Measurements from ENCODE around the gene RUBCNL.

DNA sequence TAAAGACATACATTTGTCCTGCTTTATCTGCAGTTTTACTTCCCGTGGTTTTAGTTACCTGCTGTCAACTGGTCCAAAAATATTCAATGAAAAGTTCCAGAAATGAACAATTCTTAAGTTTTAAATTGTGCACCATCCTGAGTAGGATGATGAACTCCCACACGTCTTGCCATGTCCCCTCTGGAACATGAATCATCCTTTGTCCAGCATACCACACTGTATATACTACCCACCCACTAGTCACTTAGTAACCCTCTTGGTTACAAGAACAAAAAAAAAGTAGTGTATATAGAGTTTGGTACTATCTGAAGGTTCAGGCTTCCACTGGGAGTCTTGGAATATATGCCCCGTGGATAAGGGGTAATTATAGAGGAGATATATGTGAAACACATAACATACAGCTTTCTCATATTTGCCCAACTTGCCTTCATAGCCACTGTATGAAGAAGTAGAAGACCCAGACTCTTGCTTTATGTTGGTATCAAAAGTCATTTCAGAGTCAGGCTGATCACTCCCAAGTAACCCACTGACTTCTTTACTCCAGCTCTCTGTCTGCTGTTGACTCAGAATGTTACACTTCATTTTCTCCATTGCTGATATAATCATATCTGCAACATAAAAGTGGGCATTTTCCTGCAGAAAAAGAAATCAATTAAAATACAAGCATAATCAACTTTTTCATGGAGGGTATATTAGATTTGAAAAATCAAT, 19.3 kb downstream of the RUBCNL start:
- TF ChIP-seq, protein P1, sequence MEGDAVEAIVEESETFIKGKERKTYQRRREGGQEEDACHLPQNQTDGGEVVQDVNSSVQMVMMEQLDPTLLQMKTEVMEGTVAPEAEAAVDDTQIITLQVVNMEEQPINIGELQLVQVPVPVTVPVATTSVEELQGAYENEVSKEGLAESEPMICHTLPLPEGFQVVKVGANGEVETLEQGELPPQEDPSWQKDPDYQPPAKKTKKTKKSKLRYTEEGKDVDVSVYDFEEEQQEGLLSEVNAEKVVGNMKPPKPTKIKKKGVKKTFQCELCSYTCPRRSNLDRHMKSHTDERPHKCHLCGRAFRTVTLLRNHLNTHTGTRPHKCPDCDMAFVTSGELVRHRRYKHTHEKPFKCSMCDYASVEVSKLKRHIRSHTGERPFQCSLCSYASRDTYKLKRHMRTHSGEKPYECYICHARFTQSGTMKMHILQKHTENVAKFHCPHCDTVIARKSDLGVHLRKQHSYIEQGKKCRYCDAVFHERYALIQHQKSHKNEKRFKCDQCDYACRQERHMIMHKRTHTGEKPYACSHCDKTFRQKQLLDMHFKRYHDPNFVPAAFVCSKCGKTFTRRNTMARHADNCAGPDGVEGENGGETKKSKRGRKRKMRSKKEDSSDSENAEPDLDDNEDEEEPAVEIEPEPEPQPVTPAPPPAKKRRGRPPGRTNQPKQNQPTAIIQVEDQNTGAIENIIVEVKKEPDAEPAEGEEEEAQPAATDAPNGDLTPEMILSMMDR (IDR thresholded peaks at IDR 0.05 in 2 of 3, conservative IDR thresholded peaks at IDR 0.05 in 1 of 3; ENCODE audit: borderline replicate concordance in 1 of 3, insufficient read depth in 1 of 3, low read depth in 2 of 3, low read length in 2 of 3) = no peak
- TF ChIP-seq, protein P2, sequence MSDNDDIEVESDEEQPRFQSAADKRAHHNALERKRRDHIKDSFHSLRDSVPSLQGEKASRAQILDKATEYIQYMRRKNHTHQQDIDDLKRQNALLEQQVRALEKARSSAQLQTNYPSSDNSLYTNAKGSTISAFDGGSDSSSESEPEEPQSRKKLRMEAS (IDR thresholded peaks at IDR 0.05) = no peak
- TF ChIP-seq SIN3A (IDR thresholded peaks at IDR 0.05; ENCODE audit: low read depth) = no peak
- TF ChIP-seq ZNF274 (IDR thresholded peaks at IDR 0.05; ENCODE audit: low read depth, low read length) = no peak
- TF ChIP-seq ATF3 (IDR thresholded peaks at IDR 0.05) = no peak
- no peak for TF ChIP-seq SP1 (IDR thresholded peaks at IDR 0.05; ENCODE audit: low read depth)
- TF ChIP-seq EZH2phosphoT487 (IDR thresholded peaks at IDR 0.05; ENCODE audit: borderline replicate concordance) = no peak
- TF ChIP-seq POLR2A (IDR thresholded peaks at IDR 0.05; ENCODE audit: borderline replicate concordance, extremely low read depth, insufficient read depth, insufficient read length) = no peak
- no peak for TF ChIP-seq ZBTB33 (IDR thresholded peaks at IDR 0.05; ENCODE audit: extremely low read depth, insufficient replicate concordance, low read length)
- no peak for TF ChIP-seq POLR2AphosphoS5 (IDR thresholded peaks at IDR 0.05; ENCODE audit: low read depth, low read length)
